ENCODE data around the gene ZBTB49.

Gene ZBTB49

DNA sequence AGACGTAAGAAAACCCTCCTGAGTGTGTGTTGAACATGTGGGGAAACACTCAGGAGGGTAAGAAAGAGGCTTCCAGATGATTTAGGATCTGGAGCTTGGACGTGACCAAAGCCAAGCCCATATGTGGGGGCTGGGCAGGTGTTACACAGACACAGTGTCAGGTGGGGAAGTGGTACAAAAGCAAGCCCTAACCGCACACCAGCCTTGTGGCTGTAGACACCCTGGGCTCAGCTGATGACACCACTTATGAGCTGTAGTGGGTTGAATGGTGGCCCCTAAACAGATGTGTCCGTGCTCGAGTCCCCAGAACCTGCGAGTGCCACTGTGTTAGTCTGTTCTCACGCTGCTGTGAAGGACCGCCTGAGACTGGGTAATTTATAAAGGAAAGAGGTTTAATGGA lies 71.8 kb downstream of the ZBTB49 start:
- DNase-seq = no peak

DNA sequence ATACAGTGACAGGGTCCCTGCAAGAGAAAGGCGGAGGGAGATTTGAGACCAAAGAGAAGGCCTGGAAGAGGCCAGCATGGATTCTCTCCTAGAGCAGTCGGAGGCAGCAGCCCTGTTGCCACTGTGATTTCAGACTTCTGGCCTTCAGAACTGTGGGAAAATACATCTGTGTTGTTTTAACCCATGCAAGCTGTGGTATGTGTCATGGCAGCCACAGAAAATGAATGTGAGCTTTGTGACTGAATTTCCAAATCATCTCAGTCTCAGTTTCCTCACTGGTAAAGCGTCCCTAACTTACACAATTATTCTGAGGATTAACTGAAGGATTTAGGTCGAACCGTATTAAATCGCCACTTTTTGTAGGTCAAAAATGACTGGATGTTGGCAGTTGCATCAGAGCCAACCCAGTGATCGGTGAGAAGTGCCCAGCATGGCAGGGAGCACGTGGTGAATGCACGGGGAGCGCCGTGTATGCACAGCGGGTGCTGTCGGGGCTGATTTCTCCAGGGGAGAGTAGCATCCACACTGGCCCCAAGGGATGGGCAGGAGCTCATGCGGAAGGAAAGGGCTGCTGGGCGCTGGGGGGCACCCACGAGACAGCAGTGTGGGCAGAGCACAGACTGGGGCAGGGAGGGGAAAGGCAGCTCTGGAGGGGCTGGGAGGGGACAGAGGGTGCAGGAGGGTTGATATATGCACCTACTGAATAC lies 73.1 kb downstream of the ZBTB49 start:
- DNase-seq = no peak

DNA sequence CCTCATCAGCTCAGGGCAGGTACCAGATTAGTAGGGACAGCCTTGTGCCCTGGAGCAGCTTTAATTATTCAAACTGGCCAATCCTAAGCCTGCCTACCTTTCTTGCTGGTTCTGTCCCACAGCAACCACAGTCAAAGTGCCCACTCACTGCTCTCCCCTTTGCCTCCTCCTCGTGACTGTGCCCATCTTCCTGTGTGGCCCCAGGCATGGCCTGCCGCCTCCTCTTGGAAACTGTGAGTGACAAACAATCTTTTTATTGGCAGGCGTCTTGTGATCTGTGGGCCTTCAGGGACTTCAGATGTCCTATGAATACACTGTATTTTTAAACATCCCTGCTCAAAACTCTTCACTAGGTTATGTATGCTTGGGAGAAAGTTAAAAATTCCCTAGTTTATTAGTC lies 74.0 kb downstream of the ZBTB49 start:
- DNase-seq = no peak

DNA sequence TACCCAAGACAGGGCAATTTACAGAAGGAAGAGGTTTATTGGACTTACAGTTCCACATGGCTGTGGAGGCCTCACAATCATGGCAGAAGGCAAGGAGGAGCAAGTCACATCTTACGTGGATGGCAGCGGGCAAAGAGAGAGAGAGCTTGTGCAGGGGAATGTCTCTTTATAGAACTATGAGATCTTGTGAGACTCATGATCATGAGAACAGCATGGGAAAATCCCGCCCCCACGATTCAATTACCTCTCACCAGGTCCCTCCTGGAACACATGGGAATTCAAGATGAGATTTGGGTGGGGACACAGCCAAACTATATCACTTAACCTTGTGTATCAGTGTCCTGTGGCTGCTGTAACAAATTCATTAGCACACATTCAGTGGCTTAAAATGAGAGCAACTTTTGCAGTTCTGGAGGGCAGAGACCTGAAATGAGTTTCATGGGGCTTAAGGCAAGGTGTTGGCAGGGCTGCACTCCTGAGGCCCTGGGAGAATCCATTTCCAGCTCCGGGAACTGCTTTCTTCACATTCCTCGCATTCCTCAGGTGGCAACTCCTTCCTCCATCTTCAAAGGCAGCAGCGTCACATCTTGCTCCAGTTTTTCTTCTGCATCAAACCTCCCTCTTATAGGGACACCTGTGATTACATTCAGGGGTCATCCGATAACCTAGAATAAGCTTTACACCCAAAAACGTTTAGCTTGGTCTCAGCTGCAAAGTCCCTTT lies 74.6 kb downstream of the ZBTB49 start:
- no peak for DNase-seq

DNA sequence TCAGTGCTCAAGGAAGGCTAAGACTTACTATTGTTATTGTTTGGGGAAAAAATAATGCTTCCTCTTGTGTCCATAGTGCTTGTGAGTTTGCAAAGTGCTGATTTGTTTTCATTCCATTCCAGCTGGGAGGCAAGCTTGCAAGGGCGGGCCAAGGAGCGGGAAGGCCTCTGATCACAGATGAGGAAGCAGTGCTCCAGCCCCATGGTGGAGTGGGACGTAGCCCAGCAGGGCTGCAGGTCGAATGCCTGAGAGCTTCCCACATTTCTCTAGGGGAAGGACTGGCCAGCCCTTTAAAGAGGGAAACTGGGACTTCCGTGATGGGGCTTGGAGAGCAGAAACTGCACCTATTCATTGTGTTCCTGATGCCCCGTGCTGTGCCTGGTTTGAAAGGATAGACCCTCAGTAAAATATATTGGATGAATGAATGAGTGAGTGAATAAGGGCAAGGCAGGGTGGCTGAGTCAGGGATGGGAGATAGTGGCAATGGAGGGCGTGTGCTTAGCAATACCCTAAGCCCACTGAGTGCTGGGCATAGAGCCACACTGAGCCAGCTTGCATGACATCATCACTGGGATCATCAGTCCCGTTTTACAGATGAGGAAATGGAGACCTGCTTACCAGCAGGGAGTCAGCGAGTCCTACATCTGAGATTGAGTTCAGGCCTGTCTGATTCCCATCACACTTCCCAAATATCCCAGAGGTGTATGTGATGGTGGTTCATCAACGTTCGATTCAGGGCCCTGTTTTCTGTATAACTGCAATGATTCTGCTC lies 78.9 kb downstream of the ZBTB49 start:
- DNase-seq = no peak

Data from NCI-H1694 (cell line).